K562 (cell line): ENCODE measurements around the gene COPS6. TPM values are rescaled to one million over a fixed set of nuclear protein-coding genes. Genes with fewer than 3 reads are reported as not detected.

ENCODE experiments used
- ARNT ChIP-seq, 2 experiments: fragments of 450-650 bp; IDR thresholded peaks; 2 replicates each; pipeline ENCODE4 v1.6.1; 2016; ENCODE audit warnings: mild to moderate bottlenecking in 1 of 2
- GTF2A2 ChIP-seq: IDR thresholded peaks from 2 replicates; pipeline ENCODE4 v1.6.1; 2016; ENCODE audit warnings: mild to moderate bottlenecking, missing genetic modification characterization, missing compliant biosample characterization
- GTF2B ChIP-seq: IDR thresholded peaks from 2 replicates; pipeline ENCODE4 v1.6.1; 2011; ENCODE audit not compliant: insufficient read length; ENCODE audit errors: extremely low read depth
- KLF1 ChIP-seq: fragments of 450-650 bp; IDR thresholded peaks from 2 replicates; pipeline ENCODE4 v1.6.1; 2016; ENCODE audit warnings: missing genetic modification characterization, missing compliant biosample characterization
- L3MBTL2 ChIP-seq: fragments of 450-650 bp; IDR thresholded peaks from 2 replicates; pipeline ENCODE4 v1.6.1; 2016; ENCODE audit warnings: mild to moderate bottlenecking, moderate library complexity
- MNT ChIP-seq, 2 experiments: fragments of 450-650 bp; conservative IDR thresholded peaks; 2 replicates each; pipeline ENCODE4 v1.6.1; 2017; ENCODE audit warnings: mild to moderate bottlenecking in 2 of 2, moderate library complexity in 2 of 2
- MTA3 ChIP-seq: fragments of 450-650 bp; formaldehyde crosslinking; IDR thresholded peaks from 2 replicates; pipeline ENCODE4 v1.6.1; 2017; ENCODE audit warnings: mild to moderate bottlenecking, borderline replicate concordance
- NCOA4 ChIP-seq: fragments of 450-650 bp; IDR thresholded peaks from 2 replicates; pipeline ENCODE4 v1.6.1; 2018; ENCODE audit warnings: mild to moderate bottlenecking; ENCODE audit not compliant: partially characterized antibody
- PHF21A ChIP-seq: fragments of 450-650 bp; IDR thresholded peaks from 2 replicates; pipeline ENCODE4 v1.6.1; 2017; ENCODE audit warnings: low read depth, borderline replicate concordance
- RFX7 ChIP-seq: fragments of 250-450 bp; sonication (Bioruptor Pico); IDR thresholded peaks from 2 replicates; pipeline ENCODE4 v1.5.1; 2021; ENCODE audit warnings: mild to moderate bottlenecking
- SAFB2 ChIP-seq: fragments of 200-400 bp; formaldehyde crosslinking; IDR thresholded peaks from 2 replicates; pipeline ENCODE4 v1.6.1; 2018; ENCODE audit warnings: borderline replicate concordance, low read length, low read depth, moderate library complexity; ENCODE audit not compliant: severe bottlenecking
- SP2 ChIP-seq: IDR thresholded peaks from 2 replicates; pipeline ENCODE4 v1.6.1; 2011; ENCODE audit warnings: mild to moderate bottlenecking, low read depth, low read length, moderate library complexity; ENCODE audit not compliant: poor library complexity, severe bottlenecking; ENCODE audit errors: extremely low read depth
- THAP12 ChIP-seq: fragments of 250-450 bp; sonication (Bioruptor Pico); IDR thresholded peaks from 2 replicates; pipeline ENCODE4 v1.9.0; 2021; ENCODE audit warnings: mild to moderate bottlenecking, inconsistent platforms
- THRAP3 ChIP-seq: fragments of 450-650 bp; IDR thresholded peaks from 2 replicates; pipeline ENCODE4 v1.6.1; 2016; ENCODE audit warnings: mild to moderate bottlenecking, inconsistent platforms, borderline replicate concordance
- THRB ChIP-seq: fragments of 450-650 bp; formaldehyde crosslinking; conservative IDR thresholded peaks from 2 replicates; pipeline ENCODE4 v1.4.0; 2022; ENCODE audit warnings: mild to moderate bottlenecking, missing genetic modification characterization
- ZBTB49 ChIP-seq: sonication (generic); formaldehyde crosslinking; IDR thresholded peaks from 2 replicates; pipeline ENCODE4 v1.8.0; 2022; ENCODE audit warnings: missing genetic modification reagents, mild to moderate bottlenecking, borderline replicate concordance
- ZNF134 ChIP-seq: fragments of 250-450 bp; sonication (Bioruptor Pico); conservative IDR thresholded peaks from 2 replicates; pipeline ENCODE4 v1.4.0; 2020
- ZNF830 ChIP-seq: fragments of 250-450 bp; sonication (Bioruptor Pico); IDR thresholded peaks from 2 replicates; pipeline ENCODE4 v1.5.0; 2021; ENCODE audit warnings: mild to moderate bottlenecking
- polyA plus RNA-seq, 8 experiments: library from polyadenylated mRNA; depleted of rRNA in 4 of 8; stranded (reverse) in 5 of 8; unstranded in 3 of 8; fragments of >200 nt; fragmentation: Nextera tagmentation in 2 of 8; fragmentation: Illumina TruSeq in 1 of 8; extraction: Ambion mirVana in 2 of 8; extraction: Trizol in 1 of 8; gene quantifications; 2 replicates each; pipeline versions ENCODE4 v1.2.1 to v1.2.3, GENCODE V29; 2011 to 2014; ENCODE audit warnings: inconsistent platforms in 1 of 8, missing spikeins in 1 of 8
- total RNA-seq, 7 experiments: library from RNA; depleted of rRNA in 6 of 7; stranded (reverse); fragments of >200 nt in 6 of 7; fragmentation: Illumina TruSeq in 2 of 7; extraction: Trizol in 2 of 7; gene quantifications; 2 replicates each; pipeline versions ENCODE4 v1.2.1 to v1.2.3, GENCODE V29; 2011 to 2021; ENCODE audit warnings: low replicate concordance in 1 of 7

The COPS6 gene
- total and polyA plus RNA-seq, 9 of the 15 experiments (the other 6 are each of a cell fraction or from before 2014, with no cell fraction given), result 63.0 to 331 (median 168) TPM

- TF ChIP-seq THAP12 (no peak; the same call in 1 of the 2 replicates), KLF1 (tag) (0 out of 2 replicates have a peak, but pooled peaks have one; percentile 37), THRB (CRISPR knock-in tag) (0 out of 2 replicates have a peak, but pooled peaks have one; percentile 3), THRAP3 (no peak; the same call in 1 of the 2 replicates), MNT (conservative IDR thresholded peaks at IDR 0.05) (peak; percentile 75 to 77), ZNF134 (CRISPR knock-in tag) (no peak), SP2 (no peak), GTF2A2 (tag) (peak; percentile 25; the same call in 1 of the 2 replicates), SAFB2 (no peak), MTA3 (peak; percentile 60), L3MBTL2 (peak; percentile 33; the same call in 1 of the 2 replicates), PHF21A (no peak), RFX7 (CRISPR knock-in tag) (no peak), GTF2B (no peak), NCOA4 (no peak), ARNT (IDR thresholded peaks at IDR 0.05) (no peak), ZNF830 (CRISPR knock-in tag) (no peak), ZBTB49 (CRISPR knock-in tag) (no peak)
Measured at GRCh38 chr7:100126931-100127865, 38.4 kb downstream of the COPS6 start, which contains the start of gene MBLAC1 (continued).
